ENCODE results near the gene ATG5.

DNA sequence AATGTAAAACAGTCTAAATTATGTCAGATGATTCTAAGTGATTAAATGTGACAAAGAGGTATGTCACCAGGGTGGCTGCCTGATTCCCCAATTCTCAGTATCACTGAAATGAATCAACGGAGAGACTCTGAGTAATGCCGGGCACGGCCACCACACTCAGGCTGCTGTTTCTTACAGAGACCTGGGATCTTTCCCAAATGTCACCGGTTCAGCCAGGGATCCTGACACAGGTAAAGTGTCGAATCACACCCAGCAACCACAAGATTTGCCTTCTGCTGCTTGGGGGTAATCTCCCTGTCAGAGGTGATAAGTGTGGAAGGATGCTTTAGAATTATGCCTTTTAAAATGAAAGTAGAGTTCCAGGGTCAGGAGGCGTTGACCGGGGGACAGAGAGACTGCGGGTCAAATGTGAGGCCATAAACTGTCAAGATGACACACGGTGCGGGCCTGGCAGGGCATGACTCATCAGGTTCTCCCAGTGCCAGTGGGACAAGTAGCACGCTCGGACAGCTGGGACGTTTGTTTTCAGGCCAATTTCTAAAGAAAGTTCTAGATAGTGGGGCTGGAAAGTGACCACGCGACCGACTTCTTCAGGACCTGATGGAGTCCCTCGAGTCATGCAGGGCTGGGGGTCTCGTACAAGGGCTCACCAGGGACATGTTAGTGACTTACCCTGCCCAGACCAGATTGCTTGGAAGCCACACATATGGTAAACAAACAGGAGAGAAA is 190.5 kb downstream of the ATG5 start:
- TF ChIP-seq, protein P1, sequence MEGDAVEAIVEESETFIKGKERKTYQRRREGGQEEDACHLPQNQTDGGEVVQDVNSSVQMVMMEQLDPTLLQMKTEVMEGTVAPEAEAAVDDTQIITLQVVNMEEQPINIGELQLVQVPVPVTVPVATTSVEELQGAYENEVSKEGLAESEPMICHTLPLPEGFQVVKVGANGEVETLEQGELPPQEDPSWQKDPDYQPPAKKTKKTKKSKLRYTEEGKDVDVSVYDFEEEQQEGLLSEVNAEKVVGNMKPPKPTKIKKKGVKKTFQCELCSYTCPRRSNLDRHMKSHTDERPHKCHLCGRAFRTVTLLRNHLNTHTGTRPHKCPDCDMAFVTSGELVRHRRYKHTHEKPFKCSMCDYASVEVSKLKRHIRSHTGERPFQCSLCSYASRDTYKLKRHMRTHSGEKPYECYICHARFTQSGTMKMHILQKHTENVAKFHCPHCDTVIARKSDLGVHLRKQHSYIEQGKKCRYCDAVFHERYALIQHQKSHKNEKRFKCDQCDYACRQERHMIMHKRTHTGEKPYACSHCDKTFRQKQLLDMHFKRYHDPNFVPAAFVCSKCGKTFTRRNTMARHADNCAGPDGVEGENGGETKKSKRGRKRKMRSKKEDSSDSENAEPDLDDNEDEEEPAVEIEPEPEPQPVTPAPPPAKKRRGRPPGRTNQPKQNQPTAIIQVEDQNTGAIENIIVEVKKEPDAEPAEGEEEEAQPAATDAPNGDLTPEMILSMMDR (IDR thresholded peaks at IDR 0.05; ENCODE audit: insufficient read depth, low read length, poor library complexity, severe bottlenecking) = no peak
- no peak for TF ChIP-seq EZH2phosphoT487 (conservative IDR thresholded peaks at IDR 0.05; ENCODE audit: low read length)

Data from SU-DHL-6 (cell line).